ENCODE data around the gene B3GNT4. TPM values are rescaled to one million over a fixed set of nuclear protein-coding genes. Genes with fewer than 3 reads are reported as not detected.

B3GNT4 gene
- polyA plus RNA-seq (2012; ENCODE audit: insufficient read depth, insufficient read length, low read depth): 54.6 TPM

DNA sequence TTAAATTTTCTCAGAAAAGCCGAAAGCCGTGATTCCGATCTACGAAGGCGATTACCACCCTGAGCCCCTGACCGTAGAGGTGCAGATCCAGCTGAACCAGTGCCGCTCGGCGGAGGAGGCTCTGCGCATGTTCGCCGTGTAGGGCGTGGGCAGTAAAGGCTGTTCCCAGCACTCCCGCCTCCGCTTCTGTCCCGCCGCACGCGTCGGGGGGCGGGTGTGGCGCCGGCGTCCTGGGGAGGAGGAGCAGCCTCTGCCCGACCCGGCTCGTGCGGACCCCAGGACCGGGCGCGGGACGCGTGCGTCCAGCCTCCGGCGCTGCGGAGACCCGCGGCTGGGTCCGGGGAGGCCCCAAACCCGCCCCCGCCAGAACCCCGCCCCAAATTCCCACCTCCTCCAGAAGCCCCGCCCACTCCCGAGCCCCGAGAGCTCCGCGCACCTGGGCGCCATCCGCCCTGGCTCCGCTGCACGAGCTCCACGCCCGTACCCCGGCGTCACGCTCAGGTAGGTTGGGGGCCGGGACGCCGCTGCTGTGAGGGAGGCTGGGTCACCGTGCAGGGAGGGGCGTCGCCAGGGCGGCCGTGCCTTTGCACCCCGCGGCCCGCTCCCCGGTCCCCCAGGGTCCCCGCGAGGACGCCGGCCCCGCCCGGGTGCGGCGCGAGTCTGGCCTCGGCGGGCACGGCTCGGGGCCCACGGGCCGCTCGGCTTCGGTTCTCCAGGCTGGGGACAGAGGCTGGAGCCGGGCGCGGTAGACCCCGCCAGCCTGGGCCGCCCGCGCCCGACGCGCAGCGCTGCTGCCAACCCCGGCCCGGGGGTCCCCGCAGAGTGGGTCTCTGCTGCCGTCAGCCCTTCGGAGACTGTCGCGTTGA, at the start of gene B3GNT4:
Gene B3GNT4 (plus strand): TSS at position 409 of the 866 bp plus-strand sequence. CDS start 910 bp downstream, outside the sequence.
- DNase-seq: peak; percentile 76
- H3K27me3 ChIP-seq: peaks cover 19% of the 10 kb centered on the region
- TF ChIP-seq CTCF (IDR thresholded peaks at IDR 0.05; ENCODE audit: low read depth, low read length): no peak

DNA sequence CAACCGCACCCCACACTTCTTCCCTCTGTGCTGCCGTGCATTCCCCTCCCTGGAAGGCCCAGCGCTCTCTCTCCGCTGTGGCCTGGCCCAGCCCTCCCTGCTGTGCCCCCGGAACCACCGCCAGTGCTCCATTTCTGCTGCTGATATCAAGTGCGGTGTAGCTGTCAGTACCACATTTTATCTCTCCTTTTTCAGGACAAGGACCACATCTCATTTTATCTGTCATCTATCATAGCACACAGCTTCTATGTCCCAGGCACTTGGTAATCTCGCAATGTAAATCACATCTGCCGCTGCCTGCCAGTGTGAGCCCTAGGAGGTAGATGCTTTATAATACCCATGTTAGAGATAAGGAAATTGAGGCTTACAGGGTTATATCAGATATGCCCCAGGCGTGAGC, 47.8 kb upstream of the B3GNT4 start:
- Histone ChIP-seq H3K4me3 (ENCODE audit: low read depth, low read length) (no peak overlapping the region), H3K36me3 (no peaks in the 10 kb centered on the region), H3K27me3 (no peaks in the 10 kb centered on the region), H3K9me3 (no peaks in the 10 kb centered on the region), H3K4me1 (no peaks in the 10 kb centered on the region; the same call in 1 of the 2 replicates)
- no peak for DNase-seq
- TF ChIP-seq CTCF (IDR thresholded peaks at IDR 0.05; ENCODE audit: low read depth, low read length): no peak

More for the DNA sequence above, at the start of gene B3GNT4:
- Histone ChIP-seq H3K4me1 (peaks cover 14% of the 10 kb centered on the region), H3K9me3 (no peaks in the 10 kb centered on the region), H3K36me3 (peaks cover 22% of the 10 kb centered on the region), H3K4me3 (ENCODE audit: low read depth, low read length) (peak within 1 kb of the TSS; percentile 63)

DNA sequence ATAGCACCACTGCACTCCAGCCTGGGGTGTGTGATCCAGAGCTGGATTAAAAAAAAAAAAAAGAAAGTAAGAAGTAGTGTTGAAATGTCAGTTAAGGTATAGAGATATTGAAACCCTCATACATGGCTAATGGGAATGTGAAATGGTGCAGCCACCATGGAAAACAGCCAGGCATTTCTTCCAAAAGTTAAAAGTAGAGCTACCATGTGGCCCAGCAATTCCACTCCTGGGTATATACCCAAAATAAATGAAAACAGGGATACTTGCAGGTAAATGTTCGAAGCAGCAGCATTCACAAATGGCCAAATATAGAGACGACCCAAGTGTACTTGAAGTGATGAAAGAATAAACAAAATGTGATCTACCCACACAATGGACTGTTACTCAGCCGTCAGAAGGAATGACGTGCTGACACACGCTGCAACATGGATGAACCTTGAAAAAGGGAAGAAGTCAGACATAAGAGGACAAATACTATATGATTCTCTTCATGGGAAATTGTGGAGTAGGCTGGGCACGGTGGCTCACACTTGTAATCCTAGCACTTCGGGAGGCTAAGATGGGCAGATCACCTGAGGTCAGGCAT, 44.7 kb upstream of the B3GNT4 start:
- Histone ChIP-seq H3K36me3 (no peaks in the 10 kb centered on the region), H3K4me1 (no peaks in the 10 kb centered on the region), H3K27me3 (no peaks in the 10 kb centered on the region), H3K4me3 (ENCODE audit: low read depth, low read length) (no peak overlapping the region), H3K9me3 (no peaks in the 10 kb centered on the region)
- TF ChIP-seq CTCF (IDR thresholded peaks at IDR 0.05; ENCODE audit: low read depth, low read length): no peak
- DNase-seq: no peak

DNA sequence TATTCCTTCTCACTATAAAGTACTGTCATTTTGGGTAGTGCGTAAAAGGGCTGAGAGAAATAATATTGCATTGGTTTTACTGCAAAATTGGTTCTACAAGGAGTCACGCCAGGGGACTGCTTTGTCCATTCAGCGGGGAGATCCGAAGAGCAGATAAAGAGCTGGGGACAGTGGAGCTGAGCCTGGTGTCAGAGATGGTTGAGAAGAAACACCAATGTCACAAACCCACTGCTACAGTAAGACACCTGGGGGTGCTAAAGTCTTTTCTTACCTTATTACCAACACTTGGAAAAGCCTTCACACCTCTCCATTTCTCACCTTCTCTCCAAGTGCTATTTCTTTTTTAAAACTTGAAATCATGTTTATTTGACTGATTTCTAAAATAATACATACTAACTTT, 43.6 kb upstream of the B3GNT4 start:
- DNase-seq: no peak
- H3K4me3 ChIP-seq (ENCODE audit: low read depth, low read length): no peak overlapping the region
- TF ChIP-seq CTCF (IDR thresholded peaks at IDR 0.05; ENCODE audit: low read depth, low read length): no peak

DNA sequence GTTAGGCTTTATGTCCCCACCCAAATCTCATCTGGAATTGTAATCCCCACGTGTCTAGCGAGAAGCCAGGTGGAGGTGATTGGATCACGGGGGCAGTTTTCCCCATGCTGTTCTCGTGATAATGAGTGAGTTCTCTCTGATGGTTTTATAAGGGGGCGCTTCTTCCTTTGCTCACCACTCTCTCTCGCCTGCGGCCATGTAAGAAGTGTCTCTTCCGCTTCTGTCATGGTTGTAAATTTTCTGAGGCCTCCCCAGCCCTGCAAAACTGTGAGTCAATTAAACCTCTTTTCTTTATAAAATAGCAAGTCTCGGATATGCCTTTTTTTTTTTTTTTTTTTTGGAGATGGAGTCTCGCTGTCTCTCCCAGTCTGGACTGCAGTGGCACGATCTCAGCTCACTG, 42.7 kb upstream of the B3GNT4 start:
- Histone ChIP-seq H3K4me3 (ENCODE audit: low read depth, low read length) (no peak overlapping the region), H3K4me1 (no peaks in the 10 kb centered on the region), H3K36me3 (no peaks in the 10 kb centered on the region), H3K9me3 (no peaks in the 10 kb centered on the region), H3K27me3 (no peaks in the 10 kb centered on the region)
- no peak for TF ChIP-seq CTCF (IDR thresholded peaks at IDR 0.05; ENCODE audit: low read depth, low read length)
- no peak for DNase-seq

More for the DNA sequence above, 43.6 kb upstream of the B3GNT4 start:
- Histone ChIP-seq H3K36me3 (no peaks in the 10 kb centered on the region), H3K9me3 (no peaks in the 10 kb centered on the region), H3K4me1 (no peaks in the 10 kb centered on the region), H3K27me3 (no peaks in the 10 kb centered on the region)

DNA sequence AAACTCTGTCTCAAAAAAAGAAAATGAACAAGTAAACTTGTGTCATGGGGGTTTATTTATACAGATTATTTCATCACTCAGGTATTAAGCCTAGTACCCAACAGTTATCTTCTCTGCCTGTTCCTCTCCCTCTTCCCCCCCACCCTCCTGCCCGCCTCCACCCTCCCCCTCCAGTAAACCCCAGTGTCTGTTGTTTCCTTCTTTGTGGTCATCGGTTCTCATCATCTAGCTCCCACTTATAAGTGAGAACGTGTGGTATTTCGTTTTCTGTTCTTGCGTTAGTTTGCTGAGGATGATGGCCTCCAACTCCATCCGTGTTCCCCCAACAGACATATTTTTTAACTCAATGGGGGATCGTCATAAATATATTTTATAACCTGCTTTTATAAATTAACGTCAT, 41.8 kb upstream of the B3GNT4 start:
- TF ChIP-seq CTCF (IDR thresholded peaks at IDR 0.05; ENCODE audit: low read depth, low read length): no peak
- Histone ChIP-seq H3K9me3 (no peaks in the 10 kb centered on the region), H3K4me1 (no peaks in the 10 kb centered on the region), H3K27me3 (no peaks in the 10 kb centered on the region), H3K36me3 (no peaks in the 10 kb centered on the region), H3K4me3 (ENCODE audit: low read depth, low read length) (no peak overlapping the region)
- no peak for DNase-seq

Measured in BE2C (cell line).